NCI-H1436 (cell line): ENCODE results near the gene ETV7.
"Not testable (repeated sequence)": the region's sequence is repeated elsewhere in the genome, so short reads cannot be mapped to it uniquely, and the experiment has no call there.

Source experiments
- DNase-seq: peaks from one replicate; lab custom pipeline; 2025; lab: John Stamatoyannopoulos, UW

ETV7 gene

DNA sequence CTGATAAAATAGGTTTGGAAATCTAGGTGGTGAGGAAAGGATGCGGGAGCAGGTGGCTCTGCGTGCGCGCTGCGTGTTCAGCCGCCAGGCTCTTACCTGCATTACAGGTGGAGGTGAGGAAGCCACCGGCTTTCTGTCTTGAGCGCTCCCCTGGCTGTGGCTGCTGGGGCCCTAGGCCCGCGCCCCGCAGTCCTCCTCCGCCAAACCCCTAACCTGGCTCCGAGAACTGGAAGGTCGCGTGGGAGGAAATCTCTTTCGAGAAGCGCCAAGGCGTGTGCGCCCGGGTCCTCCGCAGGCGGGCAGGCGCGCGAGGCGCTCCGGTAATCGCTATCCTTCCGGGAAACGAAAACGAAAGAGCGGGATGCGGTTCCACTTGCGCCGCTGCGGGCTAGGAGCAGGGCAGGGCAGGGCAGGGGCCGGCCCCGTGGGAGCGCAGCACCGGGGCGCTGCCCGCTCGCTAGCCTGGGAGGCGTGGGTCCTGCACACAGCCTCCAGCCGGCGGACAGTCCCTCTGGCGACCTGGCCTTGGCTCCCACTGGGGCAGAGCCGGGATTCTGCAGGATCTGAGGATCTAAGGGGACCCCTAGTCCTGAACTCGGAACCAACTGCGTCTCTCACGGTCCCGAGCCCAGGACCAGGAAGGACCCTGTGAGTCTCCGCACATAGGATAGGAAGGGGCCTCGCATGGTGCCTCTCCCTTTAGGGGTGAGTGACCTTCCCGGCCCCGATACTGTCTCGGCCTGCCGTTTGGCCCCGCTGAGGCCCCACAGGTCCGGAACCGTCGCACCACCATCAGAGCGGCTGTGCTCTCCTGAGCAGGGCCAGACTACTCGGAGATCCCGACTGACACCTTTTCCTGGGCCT is at the start of gene ETV7:
Gene ETV7, minus strand, starts transcription at position 230 of the 864 bp plus-strand sequence. Its CDS starts 128 bp downstream, at position 102.
- DNase-seq: peak; percentile 15

- DNase-seq: no peak
These were observed 49.0 kb upstream of the ETV7 start for GRCh38 chr6:36436466-36436865.

- DNase-seq: no peak
These were observed 44.7 kb upstream of the ETV7 start for GRCh38 chr6:36432151-36432671.

- no peak for DNase-seq
These were observed 43.7 kb upstream of the ETV7 start for GRCh38 chr6:36431197-36431596.

DNA sequence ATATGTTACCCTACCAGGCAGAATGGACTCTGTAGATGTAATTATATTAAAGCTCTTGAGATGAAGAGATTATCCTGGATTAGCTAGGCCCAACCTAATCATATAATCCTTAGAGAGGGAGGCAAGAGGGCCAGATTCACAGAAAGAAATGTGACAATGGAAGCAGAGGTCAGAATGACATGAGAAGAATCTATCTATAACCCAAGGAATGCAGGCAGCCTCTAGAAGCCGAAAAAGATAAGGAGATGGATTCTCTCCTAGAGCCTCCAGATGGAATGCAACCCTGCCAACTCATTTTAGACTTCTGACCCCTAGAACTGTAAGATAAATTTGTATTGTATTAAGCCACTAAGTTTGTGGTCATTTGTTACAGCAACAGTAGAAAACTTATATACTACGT is 42.9 kb upstream of the ETV7 start:
- DNase-seq: no peak

DNA sequence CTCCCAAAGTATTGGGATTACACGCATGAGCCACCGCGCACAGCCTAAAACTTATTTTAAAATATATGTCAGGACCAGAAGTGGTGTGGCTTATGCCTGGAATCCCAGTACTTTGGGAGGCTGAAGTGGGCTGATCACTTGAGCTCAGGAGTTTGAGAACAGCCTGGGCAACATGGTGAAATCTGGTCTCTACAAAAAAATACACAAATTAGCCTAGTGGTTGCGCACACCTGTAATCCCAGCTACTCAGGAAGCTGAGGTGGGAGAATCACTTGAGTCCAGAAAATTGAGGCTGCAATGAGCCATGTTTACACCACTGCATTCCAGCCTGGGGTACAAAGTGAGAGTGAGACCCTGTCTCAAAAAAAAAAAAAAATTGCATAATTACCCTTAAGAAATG is 41.4 kb upstream of the ETV7 start:
- no peak for DNase-seq

DNA sequence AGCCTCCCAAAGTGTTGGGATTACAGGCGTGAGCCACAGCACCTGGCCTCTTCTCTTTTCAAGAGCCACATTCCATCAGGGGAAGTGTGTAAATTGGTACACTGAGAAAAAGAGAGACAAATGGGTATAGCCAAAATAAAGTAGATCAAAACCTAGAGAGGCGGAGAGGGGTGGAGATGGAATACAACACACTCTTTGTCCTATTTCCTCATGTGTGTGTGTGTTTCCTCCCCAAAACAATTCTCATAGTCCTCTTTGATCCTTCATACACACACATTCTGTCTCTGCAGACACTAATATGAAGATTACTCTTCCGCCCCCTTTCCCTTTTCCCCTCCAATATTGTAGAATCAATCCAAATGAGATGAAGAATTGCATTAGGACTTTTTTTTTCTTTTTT is 39.2 kb upstream of the ETV7 start:
- DNase-seq: no peak

DNA sequence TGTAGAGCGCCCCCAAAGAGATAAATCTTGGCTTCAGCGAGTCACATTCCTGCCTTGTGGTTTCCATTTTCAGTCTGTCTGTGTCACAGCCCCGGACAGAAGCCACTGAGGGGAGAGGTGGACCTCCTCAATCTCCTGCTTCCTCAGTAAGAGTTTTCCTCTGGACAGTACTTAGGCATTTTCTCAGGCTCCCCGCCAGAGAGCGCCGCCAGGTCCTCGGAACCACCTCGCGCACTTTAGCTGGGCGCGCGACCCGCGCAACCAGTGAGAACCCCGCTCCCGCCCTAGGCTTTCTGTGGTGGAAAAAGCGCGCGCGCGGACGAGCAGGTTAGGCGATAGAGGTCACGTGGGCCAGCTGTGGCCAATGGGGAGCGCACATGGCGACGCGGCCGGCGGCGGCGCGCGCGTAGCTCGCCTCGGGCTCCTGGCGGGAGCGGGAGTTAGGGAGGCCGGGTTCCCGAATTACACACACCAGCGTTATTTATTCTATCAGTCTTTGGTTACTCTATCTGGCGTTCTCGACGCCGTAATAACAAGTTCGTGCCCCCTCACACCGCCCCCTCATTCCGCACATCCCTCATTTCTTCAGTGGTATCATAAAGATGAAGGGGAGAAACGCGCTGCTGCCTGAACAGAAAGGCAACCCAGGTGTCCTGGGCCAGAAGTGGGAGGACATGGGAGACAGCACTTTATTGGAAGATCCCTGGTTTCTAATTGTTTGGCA is 35.8 kb upstream of the ETV7 start:
- peak; percentile 99 for DNase-seq

- no peak for DNase-seq
These were observed 35.2 kb upstream of the ETV7 start for GRCh38 chr6:36422714-36423100.

- no peak for DNase-seq
These were observed 31.8 kb upstream of the ETV7 start for GRCh38 chr6:36419310-36419709.

DNA sequence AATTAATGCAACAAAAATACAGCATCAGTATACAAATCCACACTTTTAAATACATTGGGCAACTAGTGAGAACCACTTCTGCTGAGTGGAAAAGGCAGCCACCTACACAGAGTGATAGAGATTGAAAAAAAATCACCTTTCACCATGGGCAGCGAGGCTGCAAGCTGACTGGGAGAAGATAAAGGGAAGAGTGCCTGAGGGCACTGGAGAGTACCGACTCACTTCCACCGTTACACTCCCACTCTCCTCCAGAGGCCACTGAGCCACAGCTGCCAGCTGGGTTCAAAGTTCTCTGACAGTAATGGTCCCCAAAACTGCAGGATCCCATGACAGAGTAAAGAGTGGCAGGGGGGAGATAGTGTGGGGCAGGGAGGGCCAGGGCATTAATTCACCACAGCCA is 31.1 kb upstream of the ETV7 start:
- no peak for DNase-seq

GRCh38 chr6:36414481-36414880 is 27.0 kb upstream of the ETV7 start:
- DNase-seq: no peak

GRCh38 chr6:36413489-36414480 is 26.3 kb upstream of the ETV7 start:
- DNase-seq: no peak

- DNase-seq: not testable (repeated sequence)
These were observed 22.2 kb upstream of the ETV7 start for GRCh38 chr6:36409718-36410117.

- DNase-seq: no peak
These were observed 16.7 kb upstream of the ETV7 start for GRCh38 chr6:36404164-36404563.

DNA sequence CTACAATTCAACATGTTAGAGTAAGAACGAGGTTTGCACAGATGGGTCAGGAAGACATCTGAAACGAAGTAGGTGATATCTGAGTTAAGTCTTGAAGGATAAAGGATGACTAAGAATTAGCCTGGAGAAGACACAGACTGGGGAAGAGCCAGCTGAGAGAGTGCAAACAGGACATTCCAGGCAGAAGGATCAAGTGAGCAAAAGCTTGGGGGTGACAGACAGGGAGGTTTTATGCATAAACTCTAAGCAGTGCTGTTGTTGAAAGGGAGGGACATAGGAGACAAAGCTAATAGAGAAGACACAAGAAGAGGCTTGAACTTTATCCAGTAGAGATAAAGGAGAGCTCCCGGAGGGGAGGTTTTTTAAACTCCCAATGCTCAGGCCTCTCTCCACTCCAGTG is 15.0 kb upstream of the ETV7 start:
- no peak for DNase-seq

GRCh38 chr6:36399970-36400369 is 12.5 kb upstream of the ETV7 start:
- DNase-seq: no peak

DNA sequence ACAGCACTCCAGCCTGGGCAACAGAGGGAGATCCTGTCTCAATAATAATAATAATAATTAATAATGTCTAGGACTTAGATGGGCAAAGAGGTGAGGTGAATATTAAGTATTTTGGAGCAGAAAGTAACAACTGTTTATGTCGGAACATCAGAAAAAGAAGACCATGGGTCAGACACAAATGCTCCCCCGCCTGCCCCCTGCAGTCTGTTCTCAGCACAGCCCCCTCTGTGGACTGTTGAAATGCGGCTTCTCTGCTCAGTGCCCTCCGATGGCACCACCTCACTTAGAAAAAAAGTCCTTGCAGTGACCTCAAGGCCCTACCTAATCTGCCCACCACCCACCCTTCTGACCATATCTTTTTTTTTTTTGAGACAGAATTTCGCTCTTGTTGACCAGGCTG is 5.2 kb upstream of the ETV7 start:
- DNase-seq: no peak

- DNase-seq: no peak
These were observed 1.9 kb upstream of the ETV7 start for GRCh38 chr6:36389353-36389752.

DNA sequence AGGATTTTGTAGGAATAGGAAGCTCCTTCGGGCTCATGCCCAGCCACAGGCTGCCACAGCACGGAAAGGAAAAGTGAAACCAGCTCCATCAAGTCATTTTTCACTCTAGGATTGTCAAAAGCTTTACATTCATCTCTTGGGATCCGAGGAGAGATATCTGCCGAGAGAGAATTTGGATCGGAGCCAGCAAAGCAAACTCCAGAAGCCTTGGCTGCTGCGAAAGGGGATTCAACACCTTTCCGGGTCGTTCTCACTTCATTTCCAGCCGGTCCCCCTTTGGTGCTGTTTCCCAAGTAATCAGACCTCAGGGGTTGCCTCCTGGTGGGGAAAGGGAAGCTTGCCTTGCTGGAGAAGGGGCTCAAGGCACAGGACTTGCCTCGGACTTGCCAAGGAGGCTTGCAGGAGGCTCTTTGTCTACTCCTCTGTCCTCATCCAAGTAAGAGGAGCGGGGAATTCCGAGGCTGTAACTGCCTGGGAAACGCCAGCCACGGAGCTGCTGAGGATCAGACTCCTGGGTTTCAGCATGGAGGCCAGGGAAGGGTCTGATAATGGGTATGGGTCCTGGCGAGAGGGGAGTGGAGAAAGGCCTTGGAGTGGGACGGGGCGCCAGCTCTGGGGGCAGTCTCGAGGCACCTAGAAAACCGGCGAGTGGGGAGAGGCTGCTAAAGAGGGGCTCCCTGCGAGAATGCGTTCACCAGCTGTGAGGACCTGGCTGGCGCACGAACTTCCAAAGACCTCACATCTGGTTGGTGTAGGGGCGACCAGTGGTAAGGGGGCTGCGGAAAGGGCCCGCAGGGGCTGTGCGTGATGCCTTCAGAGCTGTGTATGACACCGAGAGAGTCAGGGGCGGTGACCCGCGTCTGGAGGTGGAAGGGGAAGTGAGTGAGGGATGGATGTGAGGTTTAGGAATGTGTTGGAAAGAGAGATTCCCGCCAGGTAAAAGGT is 702 bp downstream of the ETV7 start:
- peak; percentile 24 for DNase-seq

GRCh38 chr6:36384095-36384494 is 3.4 kb downstream of the ETV7 start:
- DNase-seq: no peak
